C4-2B (cell line): ENCODE data around the gene CORO2B.

Experiments
- H3K27ac ChIP-seq: fragments of 450-650 bp; 2 replicates; pipeline ENCODE4 v1.5.1; 2017
- ZFX ChIP-seq: fragments of 450-650 bp; IDR thresholded peaks from 2 replicates; pipeline ENCODE4 v1.6.1; 2017
- TF ChIP-seq, protein P1 (sequence below): fragments of 450-650 bp; conservative IDR thresholded peaks from 2 replicates; pipeline ENCODE4 v1.5.1; 2017; ENCODE audit warnings: mild to moderate bottlenecking

CORO2B gene

DNA sequence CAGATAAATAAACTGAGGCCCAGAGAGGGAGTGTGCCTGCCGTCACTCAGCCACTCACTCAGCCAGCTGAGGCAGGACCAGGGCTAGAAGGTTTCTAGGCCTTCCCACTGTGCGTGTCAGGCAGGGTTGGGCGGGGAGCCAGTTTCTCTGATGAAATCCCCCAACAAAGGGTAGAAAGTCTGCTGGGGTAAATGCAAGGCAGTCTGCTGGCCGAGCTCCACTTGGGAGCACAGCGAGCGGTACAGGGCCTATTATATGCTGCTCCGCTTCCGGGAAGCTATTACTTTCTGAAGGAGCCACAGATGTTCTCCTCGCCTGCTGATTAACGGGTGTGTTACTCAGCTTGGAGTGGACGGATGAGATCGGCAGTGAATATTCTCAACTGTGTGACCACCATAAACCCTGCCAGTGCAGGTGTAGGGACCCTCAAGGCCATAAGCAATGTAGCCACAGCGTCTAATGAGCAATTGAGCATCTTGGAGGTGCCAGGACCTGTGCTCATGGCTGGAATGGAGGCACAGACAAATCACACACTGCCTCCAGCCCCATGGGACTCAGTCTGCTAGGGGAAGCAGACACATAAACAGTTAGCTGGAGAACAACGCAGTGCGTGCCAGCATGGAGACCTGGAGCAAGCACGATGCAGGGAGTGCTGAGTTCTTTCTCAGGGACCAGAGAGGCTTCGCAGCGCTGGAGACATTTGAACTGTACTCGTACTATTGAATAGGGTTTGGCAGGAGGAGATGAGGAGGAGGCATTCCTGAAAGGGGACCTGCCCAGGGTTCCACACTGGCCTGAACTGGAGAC lies 42.1 kb downstream of the CORO2B start:
- no peak for TF ChIP-seq ZFX
- TF ChIP-seq, protein P1, sequence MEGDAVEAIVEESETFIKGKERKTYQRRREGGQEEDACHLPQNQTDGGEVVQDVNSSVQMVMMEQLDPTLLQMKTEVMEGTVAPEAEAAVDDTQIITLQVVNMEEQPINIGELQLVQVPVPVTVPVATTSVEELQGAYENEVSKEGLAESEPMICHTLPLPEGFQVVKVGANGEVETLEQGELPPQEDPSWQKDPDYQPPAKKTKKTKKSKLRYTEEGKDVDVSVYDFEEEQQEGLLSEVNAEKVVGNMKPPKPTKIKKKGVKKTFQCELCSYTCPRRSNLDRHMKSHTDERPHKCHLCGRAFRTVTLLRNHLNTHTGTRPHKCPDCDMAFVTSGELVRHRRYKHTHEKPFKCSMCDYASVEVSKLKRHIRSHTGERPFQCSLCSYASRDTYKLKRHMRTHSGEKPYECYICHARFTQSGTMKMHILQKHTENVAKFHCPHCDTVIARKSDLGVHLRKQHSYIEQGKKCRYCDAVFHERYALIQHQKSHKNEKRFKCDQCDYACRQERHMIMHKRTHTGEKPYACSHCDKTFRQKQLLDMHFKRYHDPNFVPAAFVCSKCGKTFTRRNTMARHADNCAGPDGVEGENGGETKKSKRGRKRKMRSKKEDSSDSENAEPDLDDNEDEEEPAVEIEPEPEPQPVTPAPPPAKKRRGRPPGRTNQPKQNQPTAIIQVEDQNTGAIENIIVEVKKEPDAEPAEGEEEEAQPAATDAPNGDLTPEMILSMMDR, result no peak
- no peak overlapping the region for H3K27ac ChIP-seq

DNA sequence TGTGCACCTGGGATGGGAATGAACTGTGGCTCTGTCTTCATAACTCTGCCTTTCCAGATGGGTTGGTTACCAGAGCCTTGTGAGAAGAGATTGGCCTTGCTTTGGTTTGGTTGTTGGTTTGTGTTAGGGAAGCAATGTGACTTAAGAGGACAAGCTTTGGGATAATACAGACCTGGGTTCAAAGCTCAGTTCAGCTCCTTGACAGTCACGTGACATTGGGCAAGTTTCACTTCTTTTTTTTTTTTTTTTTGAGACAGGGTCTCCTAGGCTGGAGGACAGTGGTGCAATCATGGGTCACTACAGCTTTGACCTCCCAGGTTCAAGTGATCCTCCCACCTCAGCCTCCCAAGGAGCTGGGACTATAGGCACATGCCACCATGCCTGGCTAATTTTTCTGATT lies 42.7 kb downstream of the CORO2B start:
- H3K27ac ChIP-seq, result no peak overlapping the region
- TF ChIP-seq, protein P1, result no peak
- TF ChIP-seq ZFX, result no peak

DNA sequence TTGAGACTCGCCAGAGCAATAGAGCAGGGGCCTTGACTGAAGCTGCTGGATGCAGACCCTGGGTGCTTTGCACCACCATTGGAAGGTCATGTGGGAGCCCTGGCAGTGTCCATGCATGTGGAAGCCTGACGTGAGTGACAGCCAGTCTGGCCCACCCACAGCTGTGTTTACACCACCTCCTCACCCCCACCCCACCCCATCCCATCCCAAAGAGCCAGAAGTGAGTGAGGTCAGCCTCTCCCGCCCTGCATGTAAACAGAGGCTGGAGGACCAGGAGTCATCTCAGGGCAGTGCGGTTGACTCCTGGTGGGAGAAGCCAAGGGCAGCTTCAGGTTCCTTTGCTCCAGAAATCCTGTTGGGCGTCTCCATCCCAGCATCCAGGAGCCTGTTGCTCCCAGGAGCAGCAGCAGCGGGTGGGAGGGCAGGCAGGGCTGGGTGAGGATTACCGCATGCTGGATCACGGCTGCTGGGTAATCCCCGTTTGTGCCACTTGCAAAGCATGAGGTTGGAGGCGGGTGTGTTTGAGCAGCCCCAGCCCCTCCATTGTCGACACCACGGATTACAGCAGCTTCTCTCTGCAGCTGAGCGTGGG lies 44.6 kb downstream of the CORO2B start:
- TF ChIP-seq ZFX, result no peak
- TF ChIP-seq, protein P1, result no peak
- no peak overlapping the region for H3K27ac ChIP-seq

DNA sequence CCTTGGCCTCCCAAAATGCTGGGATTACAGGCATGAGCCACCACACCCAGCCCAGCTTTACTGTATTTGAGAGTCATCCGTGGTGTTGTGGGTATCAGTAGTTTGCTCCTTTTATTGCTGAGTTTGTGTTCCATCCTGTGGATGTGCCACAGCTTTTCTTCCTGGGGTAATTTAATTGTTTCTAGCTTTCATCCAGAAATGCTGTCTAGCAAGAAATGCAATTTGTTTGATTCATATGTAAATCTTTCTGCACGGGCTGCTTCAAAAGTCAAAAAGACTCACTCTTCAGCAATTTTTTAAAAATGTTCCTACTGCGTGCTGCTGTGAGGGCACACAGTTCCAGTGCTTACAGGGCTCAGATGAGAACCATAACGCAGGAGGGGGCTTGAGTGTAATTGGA lies 47.1 kb downstream of the CORO2B start:
- H3K27ac ChIP-seq, result no peak overlapping the region
- TF ChIP-seq, protein P1, result no peak
- TF ChIP-seq ZFX, result no peak

DNA sequence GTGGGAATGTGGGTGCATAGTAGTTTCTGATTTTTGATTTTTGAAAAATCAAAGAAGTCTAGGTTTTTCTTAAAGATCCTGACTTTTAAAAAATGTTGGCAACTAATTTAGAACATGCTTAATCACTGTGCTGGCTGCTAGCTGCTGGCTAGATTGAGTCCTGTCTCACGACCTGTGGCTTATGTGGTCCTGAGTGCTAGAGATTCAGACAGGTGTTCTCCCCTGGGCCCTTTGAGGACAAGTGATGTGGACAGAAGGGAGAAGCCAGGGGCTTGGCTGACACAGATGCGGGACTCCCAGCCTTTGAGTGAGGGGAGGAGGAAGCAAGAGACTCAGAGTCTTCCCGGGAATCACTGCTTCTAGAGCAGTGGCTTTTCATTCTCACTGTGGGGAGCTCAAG lies 47.5 kb downstream of the CORO2B start:
- no peak for TF ChIP-seq ZFX
- TF ChIP-seq, protein P1, result no peak
- no peak overlapping the region for H3K27ac ChIP-seq

DNA sequence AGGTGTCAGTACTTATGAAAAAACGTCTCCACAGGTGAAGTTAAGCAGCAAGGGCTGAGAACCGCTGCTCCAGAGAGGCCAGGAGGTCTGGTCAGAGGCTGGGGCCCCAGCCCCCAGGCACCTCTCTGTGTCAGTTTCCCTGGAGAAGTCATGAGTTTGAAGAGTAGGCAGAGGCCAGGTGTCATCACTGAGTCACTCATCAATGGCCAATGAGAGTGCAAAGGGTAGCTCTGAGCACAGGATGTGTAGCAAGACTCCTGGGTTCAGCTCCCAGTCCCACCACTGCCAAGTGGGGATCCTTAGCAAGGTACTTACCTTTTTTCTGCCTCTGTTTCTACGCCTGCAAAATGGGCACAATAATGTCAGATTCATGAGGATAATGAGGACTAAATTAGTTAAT lies 47.9 kb downstream of the CORO2B start:
- no peak overlapping the region for H3K27ac ChIP-seq
- TF ChIP-seq, protein P1, result no peak
- no peak for TF ChIP-seq ZFX

DNA sequence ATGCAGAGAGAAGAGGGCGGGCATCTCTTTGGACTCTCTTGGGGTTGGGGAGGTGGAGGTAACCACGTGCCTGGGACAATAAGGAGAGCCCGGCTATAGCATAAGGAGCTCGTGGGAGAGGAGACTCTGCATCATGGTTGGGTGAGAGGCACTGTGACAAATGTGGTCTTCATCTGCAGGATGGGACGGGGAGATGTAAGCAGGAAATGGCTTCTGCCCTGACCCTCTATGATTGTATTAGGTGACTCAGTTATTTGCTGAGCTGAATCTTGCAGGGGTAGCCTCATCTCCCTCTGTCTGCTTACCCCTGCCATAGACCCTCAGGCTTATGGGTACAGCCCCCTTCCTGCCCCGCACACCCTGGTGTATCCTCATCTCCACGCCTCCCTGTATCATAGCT lies 48.7 kb downstream of the CORO2B start:
- no peak overlapping the region for H3K27ac ChIP-seq

More for the DNA sequence above, 48.7 kb downstream of the CORO2B start:
- TF ChIP-seq ZFX, result no peak
- TF ChIP-seq, protein P1, result no peak
